Osteoblast (primary cell): Measurements from ENCODE around the gene PCED1A. TPM values are rescaled to one million over a fixed set of nuclear protein-coding genes. Genes with fewer than 3 reads are reported as not detected.
"Not testable (repeated sequence)": the region's sequence is repeated elsewhere in the genome, so short reads cannot be mapped to it uniquely, and the experiment has no call there.

Source experiments
- DNase-seq: peaks from one replicate; pipeline ENCODE4 v3.0.0; 2011; ENCODE audit warnings: low spot score, mixed read lengths; ENCODE audit not compliant: insufficient read length; ENCODE audit errors: missing footprints
- H2AFZ ChIP-seq: 2 replicates; pipeline ENCODE4 v1.6.0; 2011; ENCODE audit warnings: mild to moderate bottlenecking, low read length
- H3K27ac ChIP-seq: 2 replicates; pipeline ENCODE4 v1.5.1; 2011; ENCODE audit warnings: mild to moderate bottlenecking, low read depth, low read length, moderate library complexity
- H3K27me3 ChIP-seq: 2 replicates; pipeline ENCODE4 v1.6.0; 2012; ENCODE audit warnings: mild to moderate bottlenecking, control low read depth, inconsistent platforms, low read length, moderate library complexity; ENCODE audit not compliant: insufficient read depth
- H3K36me3 ChIP-seq: 2 replicates; pipeline ENCODE4 v1.5.1; 2011; ENCODE audit warnings: mild to moderate bottlenecking, low read length, control low read depth, moderate library complexity; ENCODE audit not compliant: insufficient read depth
- H3K4me1 ChIP-seq: 2 replicates; pipeline ENCODE4 v1.5.1; 2011; ENCODE audit warnings: mild to moderate bottlenecking, low read length, control low read depth, moderate library complexity; ENCODE audit not compliant: insufficient read depth
- H3K4me2 ChIP-seq: 2 replicates; pipeline ENCODE4 v1.6.0; 2011; ENCODE audit warnings: mild to moderate bottlenecking, low read length; ENCODE audit not compliant: insufficient read depth
- H3K4me3 ChIP-seq: fragments of 200-600 bp; sonication (generic); 3 replicates; pipeline ENCODE4 v1.5.1; 2012; ENCODE audit warnings: mild to moderate bottlenecking, low read length, inconsistent platforms; ENCODE audit not compliant: insufficient read depth
- H3K79me2 ChIP-seq: 2 replicates; pipeline ENCODE4 v1.6.0; 2012; ENCODE audit warnings: mild to moderate bottlenecking, low read length, control low read depth, inconsistent platforms; ENCODE audit not compliant: insufficient read depth
- H3K9me3 ChIP-seq: 2 replicates; pipeline ENCODE4 v1.5.1; 2011; ENCODE audit warnings: low read depth, low read length, control low read depth
- H4K20me1 ChIP-seq: 2 replicates; pipeline ENCODE4 v1.6.0; 2012; ENCODE audit warnings: mild to moderate bottlenecking, low read length, control low read depth; ENCODE audit not compliant: insufficient read depth
- total RNA-seq: library from RNA; depleted of rRNA; stranded (reverse); fragments of >200 nt; gene quantifications from 2 replicates; pipeline ENCODE4 v1.2.3, GENCODE V29; 2012
- TF ChIP-seq, protein P1 (sequence below): IDR thresholded peaks from 2 replicates; pipeline ENCODE4 v1.5.1; 2011; ENCODE audit warnings: mild to moderate bottlenecking, low read depth, low read length, moderate library complexity; ENCODE audit errors: extremely low read depth

The PCED1A gene
- total RNA-seq, 1 donor = 24.2 TPM

- peak within 1 kb of the TSS; percentile 65 for H3K4me2 ChIP-seq
- H3K4me3 ChIP-seq = peak within 1 kb of the TSS; percentile 25
- H2AFZ ChIP-seq = no peak within 1 kb of the TSS
- no peaks in the 10 kb centered on the region for H3K79me2 ChIP-seq
- TF ChIP-seq, protein P1, sequence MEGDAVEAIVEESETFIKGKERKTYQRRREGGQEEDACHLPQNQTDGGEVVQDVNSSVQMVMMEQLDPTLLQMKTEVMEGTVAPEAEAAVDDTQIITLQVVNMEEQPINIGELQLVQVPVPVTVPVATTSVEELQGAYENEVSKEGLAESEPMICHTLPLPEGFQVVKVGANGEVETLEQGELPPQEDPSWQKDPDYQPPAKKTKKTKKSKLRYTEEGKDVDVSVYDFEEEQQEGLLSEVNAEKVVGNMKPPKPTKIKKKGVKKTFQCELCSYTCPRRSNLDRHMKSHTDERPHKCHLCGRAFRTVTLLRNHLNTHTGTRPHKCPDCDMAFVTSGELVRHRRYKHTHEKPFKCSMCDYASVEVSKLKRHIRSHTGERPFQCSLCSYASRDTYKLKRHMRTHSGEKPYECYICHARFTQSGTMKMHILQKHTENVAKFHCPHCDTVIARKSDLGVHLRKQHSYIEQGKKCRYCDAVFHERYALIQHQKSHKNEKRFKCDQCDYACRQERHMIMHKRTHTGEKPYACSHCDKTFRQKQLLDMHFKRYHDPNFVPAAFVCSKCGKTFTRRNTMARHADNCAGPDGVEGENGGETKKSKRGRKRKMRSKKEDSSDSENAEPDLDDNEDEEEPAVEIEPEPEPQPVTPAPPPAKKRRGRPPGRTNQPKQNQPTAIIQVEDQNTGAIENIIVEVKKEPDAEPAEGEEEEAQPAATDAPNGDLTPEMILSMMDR = no peak
- H4K20me1 ChIP-seq = no peaks in the 10 kb centered on the region
- H3K4me1 ChIP-seq = peaks cover 31% of the 10 kb centered on the region
- DNase-seq = peak; percentile 99
- H3K9me3 ChIP-seq = peaks cover 9% of the 10 kb centered on the region
- H3K36me3 ChIP-seq = no peaks in the 10 kb centered on the region
- no peaks in the 10 kb centered on the region for H3K27me3 ChIP-seq
- peak within 1 kb of the TSS; percentile 79 for H3K27ac ChIP-seq
These were observed 25.8 kb downstream of the PCED1A start, which contains the start of gene C20orf141 for GRCh38 chr20:2814587-2815051. TSS of gene C20orf141 (plus strand) at chr20:2814987. CDS start at chr20:2815185, 198 bp downstream.

- Histone ChIP-seq H4K20me1 (no peaks in the 10 kb centered on the region), H3K4me3 (peak overlapping the region; percentile 25), H3K27me3 (no peaks in the 10 kb centered on the region), H3K4me2 (peak overlapping the region; percentile 65), H3K27ac (no peak overlapping the region), H3K36me3 (no peaks in the 10 kb centered on the region), H3K9me3 (peaks cover 9% of the 10 kb centered on the region), H3K79me2 (no peaks in the 10 kb centered on the region), H2AFZ (no peak overlapping the region), H3K4me1 (peaks cover 26% of the 10 kb centered on the region)
- DNase-seq = peak; percentile 41
- TF ChIP-seq, protein P1 = no peak
These were observed 26.4 kb downstream of the PCED1A start for GRCh38 chr20:2814076-2814475.

GRCh38 chr20:2812189-2812588, 28.3 kb downstream of the PCED1A start:
- Histone ChIP-seq H4K20me1 (no peaks in the 10 kb centered on the region), H3K9me3 (peaks cover 9% of the 10 kb centered on the region), H3K27ac (no peak overlapping the region), H2AFZ (no peak overlapping the region), H3K27me3 (peaks cover 6% of the 10 kb centered on the region), H3K4me3 (no peak overlapping the region), H3K36me3 (no peaks in the 10 kb centered on the region), H3K4me2 (no peak overlapping the region), H3K4me1 (peaks cover 25% of the 10 kb centered on the region), H3K79me2 (no peaks in the 10 kb centered on the region)
- TF ChIP-seq, protein P1 = no peak
- no peak for DNase-seq

- Histone ChIP-seq H3K27ac (no peak overlapping the region), H3K79me2 (no peaks in the 10 kb centered on the region), H3K9me3 (peaks cover 9% of the 10 kb centered on the region), H3K4me1 (peaks cover 16% of the 10 kb centered on the region), H3K4me3 (no peak overlapping the region), H3K36me3 (no peaks in the 10 kb centered on the region), H2AFZ (no peak overlapping the region), H3K27me3 (peaks cover 29% of the 10 kb centered on the region), H4K20me1 (no peaks in the 10 kb centered on the region), H3K4me2 (no peak overlapping the region)
- DNase-seq = no peak
- TF ChIP-seq, protein P1 = no peak
These were observed 30.8 kb downstream of the PCED1A start for GRCh38 chr20:2809690-2810089.

- not testable (repeated sequence) for H3K79me2 ChIP-seq, H3K36me3 ChIP-seq, H3K4me3 ChIP-seq, H3K4me1 ChIP-seq, H3K27ac ChIP-seq, H2AFZ ChIP-seq, DNase-seq, H3K9me3 ChIP-seq, H4K20me1 ChIP-seq, H3K4me2 ChIP-seq
- peaks cover 46% of the 10 kb centered on the region for H3K27me3 ChIP-seq
These were observed 32.5 kb downstream of the PCED1A start for GRCh38 chr20:2807929-2808328.
